HEK293 (cell line): ENCODE data around the gene ZNF276.

Experiments
- CTCF ChIA-PET: fragments of 350-600 bp; formaldehyde crosslinking; extraction: SDS; loops from one replicate; lab custom pipeline; 2021; ENCODE audit warnings: antibody characterized with exemption; lab: Yijun Ruan, JAX
- POLR2A ChIA-PET: fragments of 300-600 bp; formaldehyde crosslinking; extraction: SDS; loops from one replicate; lab custom pipeline; 2020; ENCODE audit warnings: antibody characterized with exemption, inconsistent platforms; lab: Yijun Ruan, JAX
- H3K27ac ChIP-seq: fragments of 200-500 bp; sonication (Bioruptor generic); 2 replicates; pipeline ENCODE4 v1.5.1; 2014; ENCODE audit warnings: low read depth, low read length, control low read depth, inconsistent platforms; ENCODE audit errors: extremely low read depth
- H3K36me3 ChIP-seq, 2 experiments: fragments of 200-500 bp in 1 of 2; sonication (Bioruptor generic) in 1 of 2; 1 replicate in 1 of 2; 2 replicates in 1 of 2; pipeline ENCODE4 v1.5.1; 2014 to 2017; ENCODE audit warnings: inconsistent platforms in 2 of 2, low read length in 2 of 2; ENCODE audit not compliant: control insufficient read depth in 2 of 2, insufficient read depth in 1 of 2
- H3K4me1 ChIP-seq: fragments of 200-500 bp; sonication (Bioruptor generic); 2 replicates; pipeline ENCODE4 v1.5.1; 2014; ENCODE audit warnings: mild to moderate bottlenecking, low read length, inconsistent platforms; ENCODE audit not compliant: control insufficient read depth, insufficient read depth
- H3K4me3 ChIP-seq: 2 replicates; pipeline ENCODE4 v1.5.1; 2011; ENCODE audit warnings: low read depth, mild to moderate bottlenecking, control low read depth, low read length, moderate library complexity
- H3K9me3 ChIP-seq: fragments of 200-500 bp; sonication (Bioruptor generic); 2 replicates; pipeline ENCODE4 v1.5.1; 2014; ENCODE audit warnings: low read depth, low read length, inconsistent platforms; ENCODE audit not compliant: control insufficient read depth, insufficient read depth
- HOXC10 ChIP-seq: sonication (generic); formaldehyde crosslinking; IDR thresholded peaks from 2 replicates; pipeline ENCODE4 v1.8.1; 2023; ENCODE audit warnings: mild to moderate bottlenecking, missing genetic modification reagents
- IKZF3 ChIP-seq: fragments of 450-650 bp; IDR thresholded peaks from 2 replicates; pipeline ENCODE4 v1.5.0; 2018; ENCODE audit warnings: missing biosample characterization, mild to moderate bottlenecking, missing genetic modification characterization, moderate library complexity
- KLF10 ChIP-seq: fragments of 450-650 bp; IDR thresholded peaks from 2 replicates; pipeline ENCODE4 v1.5.1; 2018; ENCODE audit warnings: missing biosample characterization, mild to moderate bottlenecking, missing genetic modification characterization
- KLF7 ChIP-seq: fragments of 450-650 bp; formaldehyde crosslinking; IDR thresholded peaks from 2 replicates; pipeline ENCODE4 v1.5.1; 2016; ENCODE audit warnings: missing biosample characterization, missing genetic modification characterization, borderline replicate concordance
- KLF8 ChIP-seq: fragments of 450-650 bp; formaldehyde crosslinking; IDR thresholded peaks from 2 replicates; pipeline ENCODE4 v1.5.1; 2016; ENCODE audit warnings: missing biosample characterization, missing genetic modification characterization
- OVOL3 ChIP-seq: fragments of 450-650 bp; formaldehyde crosslinking; IDR thresholded peaks from 2 replicates; pipeline ENCODE4 v1.5.1; 2016; ENCODE audit warnings: missing biosample characterization, missing genetic modification characterization
- PATZ1 ChIP-seq: fragments of 450-650 bp; formaldehyde crosslinking; IDR thresholded peaks from 2 replicates; pipeline ENCODE4 v1.5.1; 2016; ENCODE audit warnings: missing biosample characterization, missing genetic modification characterization
- RBAK ChIP-seq: fragments of 450-650 bp; formaldehyde crosslinking; IDR thresholded peaks from 2 replicates; pipeline ENCODE4 v1.5.1; 2016; ENCODE audit warnings: missing biosample characterization, missing genetic modification characterization
- SETDB1 ChIP-seq: IDR thresholded peaks from one replicate; pipeline ENCODE4 v1.6.1; 2017; ENCODE audit warnings: mild to moderate bottlenecking, low read length, moderate library complexity, mixed read lengths; ENCODE audit not compliant: insufficient read length
- YY1 ChIP-seq: fragments of 450-650 bp; formaldehyde crosslinking; IDR thresholded peaks from 2 replicates; pipeline ENCODE4 v1.5.1; 2018; ENCODE audit warnings: missing biosample characterization, missing genetic modification characterization
- YY2 ChIP-seq: fragments of 450-650 bp; formaldehyde crosslinking; IDR thresholded peaks from 2 replicates; pipeline ENCODE4 v1.5.1; 2016; ENCODE audit warnings: missing biosample characterization, missing genetic modification characterization
- ZBTB48 ChIP-seq: fragments of 450-650 bp; formaldehyde crosslinking; IDR thresholded peaks from 2 replicates; pipeline ENCODE4 v1.5.1; 2016; ENCODE audit warnings: missing biosample characterization, missing genetic modification characterization
- ZEB2 ChIP-seq: fragments of 450-650 bp; formaldehyde crosslinking; IDR thresholded peaks from 2 replicates; pipeline ENCODE4 v1.5.1; 2016; ENCODE audit warnings: missing biosample characterization, missing genetic modification characterization
- ZFHX2 ChIP-seq: fragments of 450-650 bp; formaldehyde crosslinking; conservative IDR thresholded peaks from 2 replicates; pipeline ENCODE4 v1.5.1; 2016; ENCODE audit warnings: missing biosample characterization, missing genetic modification characterization
- ZFP69B ChIP-seq: fragments of 450-650 bp; formaldehyde crosslinking; IDR thresholded peaks from 2 replicates; pipeline ENCODE4 v1.5.1; 2016; ENCODE audit warnings: missing biosample characterization, missing genetic modification characterization
- ZNF24 ChIP-seq: fragments of 450-650 bp; formaldehyde crosslinking; IDR thresholded peaks from 2 replicates; pipeline ENCODE4 v1.5.1; 2016; ENCODE audit warnings: missing biosample characterization, missing genetic modification characterization
- ZNF366 ChIP-seq: fragments of 450-650 bp; formaldehyde crosslinking; conservative IDR thresholded peaks from 2 replicates; pipeline ENCODE4 v1.5.1; 2016; ENCODE audit warnings: missing biosample characterization, missing genetic modification characterization
- ZNF416 ChIP-seq: fragments of 450-650 bp; formaldehyde crosslinking; IDR thresholded peaks from 2 replicates; pipeline ENCODE4 v1.5.1; 2016; ENCODE audit warnings: missing biosample characterization, missing genetic modification characterization
- ZNF48 ChIP-seq: fragments of 450-650 bp; formaldehyde crosslinking; IDR thresholded peaks from 2 replicates; pipeline ENCODE4 v1.5.1; 2016; ENCODE audit warnings: missing biosample characterization, missing genetic modification characterization
- ZNF610 ChIP-seq: fragments of 450-650 bp; formaldehyde crosslinking; IDR thresholded peaks from 2 replicates; pipeline ENCODE4 v1.5.1; 2016; ENCODE audit warnings: missing biosample characterization, missing genetic modification characterization, borderline replicate concordance
- ZNF660 ChIP-seq: fragments of 450-650 bp; IDR thresholded peaks from 2 replicates; pipeline ENCODE4 v1.5.1; 2018; ENCODE audit warnings: missing biosample characterization, mild to moderate bottlenecking, missing genetic modification characterization
- ZSCAN30 ChIP-seq: fragments of 450-650 bp; IDR thresholded peaks from 2 replicates; pipeline ENCODE4 v1.5.1; 2018; ENCODE audit warnings: missing biosample characterization, mild to moderate bottlenecking, missing genetic modification characterization, moderate library complexity
- TF ChIP-seq, protein P1 (sequence below): fragments of 450-650 bp; formaldehyde crosslinking; conservative IDR thresholded peaks from 2 replicates; pipeline ENCODE4 v1.5.1; 2016; ENCODE audit warnings: low read depth, missing biosample characterization, missing genetic modification characterization
- TF ChIP-seq, protein P2 (sequence below): fragments of 450-650 bp; formaldehyde crosslinking; IDR thresholded peaks from 2 replicates; pipeline ENCODE4 v1.5.1; 2016; ENCODE audit warnings: missing biosample characterization, missing genetic modification characterization
- TF ChIP-seq, protein P3 (sequence below): fragments of 450-650 bp; formaldehyde crosslinking; optimal IDR thresholded peaks from 2 replicates; pipeline ENCODE3; 2016; ENCODE audit warnings: missing biosample characterization, mild to moderate bottlenecking, missing genetic modification characterization

Gene ZNF276

DNA sequence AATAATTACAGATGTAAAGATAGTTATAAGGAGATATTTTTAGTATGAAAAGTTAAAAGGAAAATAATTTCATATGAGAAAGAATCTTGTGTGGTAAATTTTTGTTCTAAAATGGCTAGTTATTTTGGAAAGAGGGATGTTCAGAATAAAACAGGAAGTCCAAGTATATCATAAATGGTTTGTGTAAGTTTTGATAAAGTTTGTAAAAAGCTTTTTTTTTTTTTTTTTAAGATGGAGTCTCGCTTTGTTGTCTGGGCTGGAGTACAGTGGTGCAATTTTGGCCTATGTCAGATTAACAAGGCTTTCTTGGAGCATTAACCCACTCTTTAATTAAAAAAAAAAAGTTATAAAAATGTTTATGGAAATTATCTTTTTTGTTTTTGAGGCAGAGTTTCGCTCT is 43.1 kb upstream of the ZNF276 start (continued):
- TF ChIP-seq ZNF610 (tag by site-specific recombination), result 0 out of 2 replicates have a peak, but pooled peaks have one; percentile 63
- TF ChIP-seq SETDB1, result peak; percentile 98

DNA sequence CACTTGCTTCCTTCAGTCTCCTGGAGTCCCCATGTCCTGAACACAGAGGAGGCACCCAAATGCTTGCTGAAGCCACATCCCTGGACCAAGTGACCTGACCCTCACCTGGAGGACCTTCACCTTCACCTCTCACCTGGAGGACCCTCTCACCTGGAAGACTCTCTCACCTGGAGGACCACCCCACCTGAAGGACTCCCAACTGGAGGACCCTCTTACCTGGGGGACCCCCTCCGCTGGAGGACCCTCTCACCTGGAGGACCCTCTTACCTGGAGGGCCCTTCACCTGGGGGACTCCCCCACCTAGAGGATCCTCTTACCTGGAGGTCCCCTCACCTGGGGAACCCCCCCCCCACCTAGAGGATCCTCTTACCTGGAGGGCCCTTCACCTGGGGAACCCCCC is 35.4 kb upstream of the ZNF276 start:
- H3K4me3 ChIP-seq, result no peak overlapping the region
- ChIA-PET POLR2A (interaction anchor here (0.9 to 1.4 kb wide), 7 partner anchors 10 to 83 kb away, joined by 3 to 10 read pairs (median 5); partner anchors contain the start of genes CHMP1A and SPATA33), CTCF (no interaction called here)
- peaks cover 0 to 19% of the 10 kb centered on the region in 2 experiments; a peak in 2 of 3 replicates for H3K36me3 ChIP-seq
- no peaks in the 10 kb centered on the region for H3K4me1 ChIP-seq
- no peaks in the 10 kb centered on the region for H3K9me3 ChIP-seq
- TF ChIP-seq ZNF24 (tag by site-specific recombination), result no peak
- TF ChIP-seq ZEB2 (tag by site-specific recombination), result peak; percentile 90; the same call in 1 of the 2 replicates
- H3K27ac ChIP-seq, result no peak overlapping the region

GRCh38 chr16:89686520-89687091 is 34.7 kb upstream of the ZNF276 start, which contains the start of gene CDK10:
Gene CDK10, plus strand, starts transcription at chr16:89686689. Its CDS starts 22 bp downstream, at chr16:89686711.
- ChIA-PET CTCF (no interaction called here), POLR2A (interaction anchor here (0.5 to 1.4 kb wide), 13 partner anchors 8 to 541 kb away, joined by 3 to 10 read pairs (median 4); partner anchors contain the start of genes CHMP1A, SPATA2L and SPATA33)
- Histone ChIP-seq H3K4me3 (peak within 1 kb of the TSS; percentile 74), H3K27ac (peak within 1 kb of the TSS; percentile 79), H3K9me3 (no peaks in the 10 kb centered on the region), H3K4me1 (no peaks in the 10 kb centered on the region), H3K36me3 (peaks cover 0 to 23% of the 10 kb centered on the region in 2 experiments; a peak in 1 of 3 replicates)
- TF ChIP-seq YY2 (tag by site-specific recombination), result peak; percentile 71; the same call in 1 of the 2 replicates
- TF ChIP-seq ZBTB48 (tag by site-specific recombination), result peak; percentile 70; the same call in 1 of the 2 replicates
- no peak for TF ChIP-seq ZNF416
- TF ChIP-seq KLF7 (tag by site-specific recombination), result no peak
- peak; percentile 74; the same call in 1 of the 2 replicates for TF ChIP-seq KLF8
- no peak for TF ChIP-seq ZFP69B (tag by site-specific recombination)
- TF ChIP-seq RBAK (tag by site-specific recombination), result no peak
- peak; percentile 56; the same call in 1 of the 2 replicates for TF ChIP-seq YY1 (tag by site-specific recombination)
- 0 out of 2 replicates have a peak, but pooled peaks have one; percentile 28 for TF ChIP-seq KLF10
- peak; percentile 47 for TF ChIP-seq ZFHX2 (tag by site-specific recombination)
- TF ChIP-seq PATZ1 (tag by site-specific recombination), result peak; percentile 80
- TF ChIP-seq ZNF660 (tag by site-specific recombination), result 0 out of 2 replicates have a peak, but pooled peaks have one; percentile 32
- TF ChIP-seq, protein P1, sequence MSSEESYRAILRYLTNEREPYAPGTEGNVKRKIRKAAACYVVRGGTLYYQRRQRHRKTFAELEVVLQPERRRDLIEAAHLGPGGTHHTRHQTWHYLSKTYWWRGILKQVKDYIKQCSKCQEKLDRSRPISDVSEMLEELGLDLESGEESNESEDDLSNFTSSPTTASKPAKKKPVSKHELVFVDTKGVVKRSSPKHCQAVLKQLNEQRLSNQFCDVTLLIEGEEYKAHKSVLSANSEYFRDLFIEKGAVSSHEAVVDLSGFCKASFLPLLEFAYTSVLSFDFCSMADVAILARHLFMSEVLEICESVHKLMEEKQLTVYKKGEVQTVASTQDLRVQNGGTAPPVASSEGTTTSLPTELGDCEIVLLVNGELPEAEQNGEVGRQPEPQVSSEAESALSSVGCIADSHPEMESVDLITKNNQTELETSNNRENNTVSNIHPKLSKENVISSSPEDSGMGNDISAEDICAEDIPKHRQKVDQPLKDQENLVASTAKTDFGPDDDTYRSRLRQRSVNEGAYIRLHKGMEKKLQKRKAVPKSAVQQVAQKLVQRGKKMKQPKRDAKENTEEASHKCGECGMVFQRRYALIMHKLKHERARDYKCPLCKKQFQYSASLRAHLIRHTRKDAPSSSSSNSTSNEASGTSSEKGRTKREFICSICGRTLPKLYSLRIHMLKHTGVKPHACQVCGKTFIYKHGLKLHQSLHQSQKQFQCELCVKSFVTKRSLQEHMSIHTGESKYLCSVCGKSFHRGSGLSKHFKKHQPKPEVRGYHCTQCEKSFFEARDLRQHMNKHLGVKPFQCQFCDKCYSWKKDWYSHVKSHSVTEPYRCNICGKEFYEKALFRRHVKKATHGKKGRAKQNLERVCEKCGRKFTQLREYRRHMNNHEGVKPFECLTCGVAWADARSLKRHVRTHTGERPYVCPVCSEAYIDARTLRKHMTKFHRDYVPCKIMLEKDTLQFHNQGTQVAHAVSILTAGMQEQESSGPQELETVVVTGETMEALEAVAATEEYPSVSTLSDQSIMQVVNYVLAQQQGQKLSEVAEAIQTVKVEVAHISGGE (tag by site-specific recombination), result peak; percentile 47
- no peak for TF ChIP-seq ZNF48
- no peak for TF ChIP-seq HOXC10 (CRISPR knock-in tag)
- TF ChIP-seq ZNF366 (tag by site-specific recombination), result no peak
- TF ChIP-seq IKZF3 (tag by site-specific recombination), result peak; percentile 49
- TF ChIP-seq, protein P2, sequence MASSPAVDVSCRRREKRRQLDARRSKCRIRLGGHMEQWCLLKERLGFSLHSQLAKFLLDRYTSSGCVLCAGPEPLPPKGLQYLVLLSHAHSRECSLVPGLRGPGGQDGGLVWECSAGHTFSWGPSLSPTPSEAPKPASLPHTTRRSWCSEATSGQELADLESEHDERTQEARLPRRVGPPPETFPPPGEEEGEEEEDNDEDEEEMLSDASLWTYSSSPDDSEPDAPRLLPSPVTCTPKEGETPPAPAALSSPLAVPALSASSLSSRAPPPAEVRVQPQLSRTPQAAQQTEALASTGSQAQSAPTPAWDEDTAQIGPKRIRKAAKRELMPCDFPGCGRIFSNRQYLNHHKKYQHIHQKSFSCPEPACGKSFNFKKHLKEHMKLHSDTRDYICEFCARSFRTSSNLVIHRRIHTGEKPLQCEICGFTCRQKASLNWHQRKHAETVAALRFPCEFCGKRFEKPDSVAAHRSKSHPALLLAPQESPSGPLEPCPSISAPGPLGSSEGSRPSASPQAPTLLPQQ, result peak; percentile 46; the same call in 1 of the 2 replicates
- TF ChIP-seq, protein P3, sequence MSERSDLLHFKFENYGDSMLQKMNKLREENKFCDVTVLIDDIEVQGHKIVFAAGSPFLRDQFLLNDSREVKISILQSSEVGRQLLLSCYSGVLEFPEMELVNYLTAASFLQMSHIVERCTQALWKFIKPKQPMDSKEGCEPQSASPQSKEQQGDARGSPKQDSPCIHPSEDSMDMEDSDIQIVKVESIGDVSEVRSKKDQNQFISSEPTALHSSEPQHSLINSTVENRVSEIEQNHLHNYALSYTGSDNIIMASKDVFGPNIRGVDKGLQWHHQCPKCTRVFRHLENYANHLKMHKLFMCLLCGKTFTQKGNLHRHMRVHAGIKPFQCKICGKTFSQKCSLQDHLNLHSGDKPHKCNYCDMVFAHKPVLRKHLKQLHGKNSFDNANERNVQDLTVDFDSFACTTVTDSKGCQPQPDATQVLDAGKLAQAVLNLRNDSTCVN, result peak; percentile 75
- no peak for TF ChIP-seq OVOL3 (tag by site-specific recombination)
- TF ChIP-seq ZSCAN30 (tag by site-specific recombination), result peak; percentile 51; the same call in 1 of the 2 replicates
